ENCODE measurements around the gene URB1. TPM values are rescaled to one million over a fixed set of nuclear protein-coding genes. Genes with fewer than 3 reads are reported as not detected.

The URB1 gene
- total RNA-seq, 4 donors from 2014 or later = 6.4 to 8.7 (median 7.3) TPM

DNA sequence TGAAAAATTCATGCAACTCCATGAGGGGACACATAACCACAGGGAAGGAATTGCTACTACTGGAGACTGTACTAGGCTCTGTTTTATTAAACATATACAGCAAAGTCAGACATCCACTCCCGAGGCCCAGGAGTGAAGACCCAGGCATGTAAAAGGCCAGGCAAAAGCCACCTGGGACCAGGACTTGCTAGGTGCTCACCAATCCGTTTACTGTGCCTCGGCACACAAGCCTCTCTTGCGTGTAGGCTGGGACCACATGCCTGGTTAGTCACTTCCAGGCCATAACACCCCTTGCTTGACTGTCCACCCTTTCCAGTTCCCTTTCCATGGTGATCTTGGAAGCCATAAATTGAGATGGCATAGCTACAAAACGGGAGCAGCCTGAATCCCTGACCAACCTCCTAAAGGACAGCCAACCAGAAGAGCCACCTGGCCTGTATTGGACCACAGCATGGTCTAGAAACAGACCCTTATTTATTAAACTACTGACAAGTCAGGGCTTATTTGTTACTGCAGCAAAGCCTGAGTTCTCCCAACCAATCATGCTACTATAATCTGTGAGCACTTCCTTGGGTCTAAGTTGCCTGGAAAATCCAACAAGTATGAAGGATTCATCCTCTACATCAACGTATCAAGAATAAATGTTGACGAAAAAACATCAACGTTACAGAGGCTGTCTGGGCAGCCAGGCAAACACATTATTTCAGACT, 39.7 kb downstream of the URB1 start:
- WGBS, 2 donors (ENCODE audit: low coverage in 1 of 2) = 94% methylated on average over 8 of the region's 8 CpGs; no CpG with 5 or more reads in 1 of the 2 donors
- Histone ChIP-seq H3K9me3 (no peaks in the 10 kb centered on the region), H3K27me3 (no peaks in the 10 kb centered on the region), H3K27ac (no peak overlapping the region), H3K4me1 (no peaks in the 10 kb centered on the region), H3K36me3 (peaks cover 0 to 73% (median 25%) of the 10 kb centered on the region in 4 donors), H3K4me3 (no peak overlapping the region)
- TF ChIP-seq POLR2AphosphoS5 (IDR thresholded peaks at IDR 0.05) = no peak
- no peak for TF ChIP-seq EP300 (IDR thresholded peaks at IDR 0.05; ENCODE audit: low read depth)
- TF ChIP-seq, protein P1, sequence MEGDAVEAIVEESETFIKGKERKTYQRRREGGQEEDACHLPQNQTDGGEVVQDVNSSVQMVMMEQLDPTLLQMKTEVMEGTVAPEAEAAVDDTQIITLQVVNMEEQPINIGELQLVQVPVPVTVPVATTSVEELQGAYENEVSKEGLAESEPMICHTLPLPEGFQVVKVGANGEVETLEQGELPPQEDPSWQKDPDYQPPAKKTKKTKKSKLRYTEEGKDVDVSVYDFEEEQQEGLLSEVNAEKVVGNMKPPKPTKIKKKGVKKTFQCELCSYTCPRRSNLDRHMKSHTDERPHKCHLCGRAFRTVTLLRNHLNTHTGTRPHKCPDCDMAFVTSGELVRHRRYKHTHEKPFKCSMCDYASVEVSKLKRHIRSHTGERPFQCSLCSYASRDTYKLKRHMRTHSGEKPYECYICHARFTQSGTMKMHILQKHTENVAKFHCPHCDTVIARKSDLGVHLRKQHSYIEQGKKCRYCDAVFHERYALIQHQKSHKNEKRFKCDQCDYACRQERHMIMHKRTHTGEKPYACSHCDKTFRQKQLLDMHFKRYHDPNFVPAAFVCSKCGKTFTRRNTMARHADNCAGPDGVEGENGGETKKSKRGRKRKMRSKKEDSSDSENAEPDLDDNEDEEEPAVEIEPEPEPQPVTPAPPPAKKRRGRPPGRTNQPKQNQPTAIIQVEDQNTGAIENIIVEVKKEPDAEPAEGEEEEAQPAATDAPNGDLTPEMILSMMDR (IDR thresholded peaks at IDR 0.05) = no peak
- no peak for TF ChIP-seq POLR2A (IDR thresholded peaks at IDR 0.05)
- in situ Hi-C loops (cut with MboI; ENCODE audit: low pct_ligation_motif_present in 1 of 4, low pct_unique_long_range_greater_than_20kb in 1 of 4, low sequenced_read_pairs in 3 of 4) (no loop called here), intact Hi-C loops (cut with DNase I; ENCODE audit: low total_unique reads) (no loop called here)
- DNase-seq = no peak

DNA sequence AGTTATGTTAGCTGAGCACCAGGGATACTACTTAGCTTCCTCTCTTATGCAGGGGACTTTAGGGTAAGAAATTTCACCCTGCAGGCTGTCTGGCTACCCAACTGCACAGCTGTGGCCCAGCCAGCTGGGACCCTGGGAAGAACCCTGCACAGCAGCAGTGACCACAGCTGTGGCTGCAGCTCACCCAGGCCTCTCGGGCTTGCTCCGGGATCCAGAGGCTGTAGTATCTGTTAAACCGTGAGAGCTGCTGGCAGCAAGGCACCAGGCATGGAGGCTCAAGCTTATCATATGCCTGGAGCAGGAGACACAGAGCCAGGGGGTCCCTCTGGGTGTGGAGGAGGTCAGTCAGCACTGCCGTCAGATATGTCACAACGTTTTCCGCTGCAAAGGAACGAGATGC, 40.3 kb downstream of the URB1 start:
- Histone ChIP-seq H3K4me3 (no peak overlapping the region), H3K27me3 (no peaks in the 10 kb centered on the region), H3K27ac (no peak overlapping the region), H3K36me3 (peaks cover 0 to 69% (median 25%) of the 10 kb centered on the region in 4 donors), H3K9me3 (no peaks in the 10 kb centered on the region), H3K4me1 (no peaks in the 10 kb centered on the region)
- WGBS, 2 donors (ENCODE audit: low coverage in 1 of 2) = 92% methylated on average over 7 of the region's 7 CpGs; no CpG with 5 or more reads in 1 of the 2 donors
- TF ChIP-seq POLR2A (IDR thresholded peaks at IDR 0.05) (no peak), POLR2AphosphoS5 (IDR thresholded peaks at IDR 0.05) (no peak), EP300 (IDR thresholded peaks at IDR 0.05; ENCODE audit: low read depth) (no peak)
- TF ChIP-seq, protein P1 (IDR thresholded peaks at IDR 0.05) = no peak
- DNase-seq = no peak
- in situ Hi-C loops (cut with MboI; ENCODE audit: low pct_ligation_motif_present in 1 of 4, low pct_unique_long_range_greater_than_20kb in 1 of 4, low sequenced_read_pairs in 3 of 4) = no loop called here
- intact Hi-C loops (cut with DNase I; ENCODE audit: low total_unique reads) = no loop called here

DNA sequence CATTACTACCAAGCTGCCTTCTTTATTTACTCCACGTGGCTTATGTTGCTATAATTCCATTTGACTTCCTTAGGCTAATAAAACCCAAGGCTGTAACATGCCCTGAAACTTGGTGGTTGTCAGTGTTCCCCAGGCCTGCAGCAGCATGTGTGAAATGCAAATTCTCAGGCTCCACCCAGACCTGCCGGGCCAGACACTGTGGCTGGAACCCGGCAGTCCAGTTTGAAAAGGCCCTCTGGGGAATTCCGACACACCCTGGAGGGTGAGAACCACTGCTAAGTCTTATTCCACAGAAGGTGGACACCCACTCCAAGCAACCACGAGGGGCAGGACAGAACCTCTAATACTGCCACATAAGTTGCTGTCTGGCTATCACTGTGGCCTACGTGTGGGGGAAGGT, 41.4 kb downstream of the URB1 start:
- intact Hi-C loops (cut with DNase I; ENCODE audit: low total_unique reads) = no loop called here
- DNase-seq = no peak
- TF ChIP-seq EP300 (IDR thresholded peaks at IDR 0.05; ENCODE audit: low read depth) (no peak), POLR2A (IDR thresholded peaks at IDR 0.05) (no peak)
- TF ChIP-seq, protein P1 (IDR thresholded peaks at IDR 0.05) = no peak
- Histone ChIP-seq H3K36me3 (peaks cover 0 to 70% (median 25%) of the 10 kb centered on the region in 4 donors), H3K4me3 (no peak overlapping the region), H3K4me1 (no peaks in the 10 kb centered on the region), H3K27ac (no peak overlapping the region), H3K27me3 (no peaks in the 10 kb centered on the region), H3K9me3 (no peaks in the 10 kb centered on the region)
- 56% methylated on average over 6 of the region's 6 CpGs; no CpG with 5 or more reads in 1 of the 2 donors for WGBS, 2 donors (ENCODE audit: low coverage in 1 of 2)
- in situ Hi-C loops (cut with MboI; ENCODE audit: low pct_ligation_motif_present in 1 of 4, low pct_unique_long_range_greater_than_20kb in 1 of 4, low sequenced_read_pairs in 3 of 4) = no loop called here

DNA sequence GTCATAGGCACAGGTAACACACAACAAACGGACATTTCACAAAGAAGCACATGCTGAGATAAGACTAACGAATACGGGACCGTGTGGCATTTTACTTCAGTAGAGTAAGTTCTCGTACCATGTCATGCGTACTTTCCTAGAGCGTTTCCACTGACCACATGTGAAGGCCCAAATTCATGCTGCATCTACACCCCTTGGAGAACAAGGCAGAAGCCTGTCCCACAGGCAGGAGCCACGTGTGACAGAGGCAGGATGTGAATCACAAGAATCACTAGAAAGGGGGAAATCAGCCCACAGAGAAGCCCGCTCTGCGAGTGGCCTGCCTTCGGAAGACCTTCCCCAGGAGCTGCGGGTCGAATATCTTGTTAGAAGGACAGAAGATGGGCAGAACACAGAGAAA, 41.8 kb downstream of the URB1 start:
- intact Hi-C loops (cut with DNase I; ENCODE audit: low total_unique reads) = no loop called here
- Histone ChIP-seq H3K4me1 (no peaks in the 10 kb centered on the region), H3K9me3 (no peaks in the 10 kb centered on the region), H3K4me3 (no peak overlapping the region), H3K27me3 (no peaks in the 10 kb centered on the region), H3K36me3 (peaks cover 0 to 70% (median 25%) of the 10 kb centered on the region in 4 donors), H3K27ac (no peak overlapping the region)
- TF ChIP-seq POLR2AphosphoS5 (IDR thresholded peaks at IDR 0.05) (no peak), EP300 (IDR thresholded peaks at IDR 0.05; ENCODE audit: low read depth) (no peak), POLR2A (IDR thresholded peaks at IDR 0.05) (no peak)
- TF ChIP-seq, protein P1 (IDR thresholded peaks at IDR 0.05) = no peak
- in situ Hi-C loops (cut with MboI; ENCODE audit: low pct_ligation_motif_present in 1 of 4, low pct_unique_long_range_greater_than_20kb in 1 of 4, low sequenced_read_pairs in 3 of 4) = no loop called here
- DNase-seq = no peak
- 87 to 89% methylated on average over 5 to 13 of the region's 13 CpGs for WGBS, 2 donors (ENCODE audit: low coverage in 1 of 2)

Data from transverse colon (tissue), 4 donors.